Measurements from ENCODE around the gene PHACTR4.
"Not testable (repeated sequence)": the region's sequence is repeated elsewhere in the genome, so short reads cannot be mapped to it uniquely, and the experiment has no call there.

Gene PHACTR4

GRCh38 chr1:28378906-28379305 lies 9.4 kb downstream of the PHACTR4 start:
- TF ChIP-seq CTCF (IDR thresholded peaks at IDR 0.05; ENCODE audit: insufficient read depth, low read length, poor library complexity, severe bottlenecking), result no peak
- no peak overlapping the region for H3K4me3 ChIP-seq (replicated peaks; ENCODE audit: low read depth, low read length)
- no peaks in the 10 kb centered on the region for H3K36me3 ChIP-seq (ENCODE audit: control insufficient read depth, insufficient read depth, low read length)
- H3K27me3 ChIP-seq (replicated peaks; ENCODE audit: control insufficient read depth, insufficient read depth, low read length), result no peaks in the 10 kb centered on the region
- no peak for DNase-seq (ENCODE audit: extremely low read depth, insufficient read length)

- no peak for TF ChIP-seq CTCF (IDR thresholded peaks at IDR 0.05; ENCODE audit: insufficient read depth, low read length, poor library complexity, severe bottlenecking)
- H3K4me3 ChIP-seq (replicated peaks; ENCODE audit: low read depth, low read length), result no peak overlapping the region
- no peak for DNase-seq (ENCODE audit: extremely low read depth, insufficient read length)
- no peaks in the 10 kb centered on the region for H3K27me3 ChIP-seq (replicated peaks; ENCODE audit: control insufficient read depth, insufficient read depth, low read length)
- no peaks in the 10 kb centered on the region for H3K36me3 ChIP-seq (ENCODE audit: control insufficient read depth, insufficient read depth, low read length)
Observed at GRCh38 chr1:28380394-28380793, 10.9 kb downstream of the PHACTR4 start.

- not testable (repeated sequence) for DNase-seq (ENCODE audit: extremely low read depth, insufficient read length); H3K36me3 ChIP-seq (ENCODE audit: control insufficient read depth, insufficient read depth, low read length)
Observed at GRCh38 chr1:28383785-28384184, 14.2 kb downstream of the PHACTR4 start.

GRCh38 chr1:28392027-28392652 lies 22.6 kb downstream of the PHACTR4 start:
- Histone ChIP-seq H3K36me3 (ENCODE audit: control insufficient read depth, insufficient read depth, low read length) (no peaks in the 10 kb centered on the region), H3K27me3 (replicated peaks; ENCODE audit: control insufficient read depth, insufficient read depth, low read length) (no peaks in the 10 kb centered on the region), H3K4me3 (replicated peaks; ENCODE audit: low read depth, low read length) (no peak overlapping the region)
- no peak for DNase-seq (ENCODE audit: extremely low read depth, insufficient read length)
- no peak for TF ChIP-seq CTCF (IDR thresholded peaks at IDR 0.05; ENCODE audit: insufficient read depth, low read length, poor library complexity, severe bottlenecking)

More at GRCh38 chr1:28383785-28384184, 14.2 kb downstream of the PHACTR4 start:
- not testable (repeated sequence) for H3K4me3 ChIP-seq (replicated peaks; ENCODE audit: low read depth, low read length); H3K27me3 ChIP-seq (replicated peaks; ENCODE audit: control insufficient read depth, insufficient read depth, low read length)

GRCh38 chr1:28394136-28394535 lies 24.6 kb downstream of the PHACTR4 start:
- DNase-seq (ENCODE audit: extremely low read depth, insufficient read length), result no peak
- no peaks in the 10 kb centered on the region for H3K36me3 ChIP-seq (ENCODE audit: control insufficient read depth, insufficient read depth, low read length)

GRCh38 chr1:28395181-28395580 lies 25.6 kb downstream of the PHACTR4 start:
- no peak for TF ChIP-seq CTCF (IDR thresholded peaks at IDR 0.05; ENCODE audit: insufficient read depth, low read length, poor library complexity, severe bottlenecking)
- no peaks in the 10 kb centered on the region for H3K36me3 ChIP-seq (ENCODE audit: control insufficient read depth, insufficient read depth, low read length)
- H3K4me3 ChIP-seq (replicated peaks; ENCODE audit: low read depth, low read length), result no peak overlapping the region
- no peaks in the 10 kb centered on the region for H3K27me3 ChIP-seq (replicated peaks; ENCODE audit: control insufficient read depth, insufficient read depth, low read length)
- no peak for DNase-seq (ENCODE audit: extremely low read depth, insufficient read length)

More at GRCh38 chr1:28394136-28394535, 24.6 kb downstream of the PHACTR4 start:
- Histone ChIP-seq H3K27me3 (replicated peaks; ENCODE audit: control insufficient read depth, insufficient read depth, low read length) (no peaks in the 10 kb centered on the region), H3K4me3 (replicated peaks; ENCODE audit: low read depth, low read length) (no peak overlapping the region)
- TF ChIP-seq CTCF (IDR thresholded peaks at IDR 0.05; ENCODE audit: insufficient read depth, low read length, poor library complexity, severe bottlenecking), result no peak
